Fibroblast of skin of left quadriceps (primary cell): ENCODE data around the gene ORAI2.
A peak's percentile ranks its signal among the peaks of the same experiment; 100 is the strongest.
"Not testable (repeated sequence)": the region's sequence is repeated elsewhere in the genome, so short reads cannot be mapped to it uniquely, and the experiment has no call there.

Experiments
- DNase-seq, 2 experiments: peaks; one replicate each; pipeline ENCODE4 v3.0.0-alpha.2; 2013; ENCODE audit warnings: low read depth in 2 of 2

The ORAI2 gene

DNA sequence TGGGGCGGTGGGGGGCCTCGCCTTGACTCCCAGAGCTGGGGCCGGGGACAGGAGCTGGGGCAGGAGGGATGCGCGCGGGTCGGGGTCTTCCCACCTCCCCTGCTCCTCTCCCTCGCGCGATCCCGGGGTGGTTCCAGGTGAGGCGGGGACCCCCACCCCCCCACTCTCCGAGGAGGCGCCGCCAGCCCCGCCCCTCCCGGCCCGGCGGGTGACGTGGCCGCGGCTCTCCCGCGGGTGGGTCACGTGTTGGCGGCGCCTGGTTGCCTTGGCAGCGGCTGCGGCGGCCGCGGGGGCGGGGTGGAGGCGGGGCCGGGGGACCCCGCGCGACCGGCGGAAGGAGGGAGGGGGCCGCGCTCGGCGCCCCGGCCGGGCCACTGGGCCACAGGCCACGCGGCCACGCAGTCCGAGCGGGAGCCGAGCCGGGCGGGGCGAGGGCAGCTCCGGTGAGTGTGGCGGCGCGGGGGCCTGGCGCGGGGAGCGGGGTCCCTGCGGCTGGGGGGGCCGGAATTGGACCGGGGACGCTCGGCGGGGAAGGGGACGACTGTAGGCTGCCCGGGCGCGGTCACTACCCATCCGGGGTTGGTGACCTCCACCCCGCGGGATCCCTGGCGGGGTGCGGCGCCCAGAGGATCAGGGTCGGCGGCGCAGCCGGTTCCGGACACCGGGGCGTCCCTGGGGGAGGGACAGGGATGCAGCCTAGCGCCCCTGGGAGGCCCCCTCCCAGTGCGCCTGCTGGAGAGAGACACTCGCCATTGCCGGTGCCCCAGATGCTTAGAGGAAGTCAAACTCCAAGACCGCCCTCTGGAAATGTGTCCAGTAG lies at the start of gene ORAI2:
Gene ORAI2, plus strand, starts transcription at position 357 of the 820 bp plus-strand sequence. CDS start 5,382 bp downstream, outside the sequence.
- peak; percentile 40 to 45 for DNase-seq

DNA sequence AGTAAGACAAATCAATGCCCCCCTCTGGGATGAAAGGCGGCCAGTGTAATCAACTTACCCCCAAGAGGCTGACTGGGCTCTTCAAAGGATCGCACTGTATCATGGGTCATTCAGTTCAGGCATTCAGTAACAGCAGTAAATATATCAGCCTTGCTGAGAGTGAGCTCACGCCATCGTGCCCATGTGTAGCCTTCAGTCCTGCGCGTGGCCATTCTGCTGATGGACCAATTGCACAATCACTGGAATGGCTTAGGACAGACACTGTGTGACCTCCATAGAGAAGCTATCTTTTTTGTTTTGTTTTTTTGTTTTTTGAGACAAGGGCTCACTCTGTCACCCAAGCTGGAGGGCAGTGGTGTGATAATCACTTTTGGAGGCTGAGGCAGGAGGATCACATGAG lies 46.3 kb upstream of the ORAI2 start:
- no peak for DNase-seq

GRCh38 chr7:102389810-102390209 lies 43.6 kb upstream of the ORAI2 start:
- no peak for DNase-seq

DNA sequence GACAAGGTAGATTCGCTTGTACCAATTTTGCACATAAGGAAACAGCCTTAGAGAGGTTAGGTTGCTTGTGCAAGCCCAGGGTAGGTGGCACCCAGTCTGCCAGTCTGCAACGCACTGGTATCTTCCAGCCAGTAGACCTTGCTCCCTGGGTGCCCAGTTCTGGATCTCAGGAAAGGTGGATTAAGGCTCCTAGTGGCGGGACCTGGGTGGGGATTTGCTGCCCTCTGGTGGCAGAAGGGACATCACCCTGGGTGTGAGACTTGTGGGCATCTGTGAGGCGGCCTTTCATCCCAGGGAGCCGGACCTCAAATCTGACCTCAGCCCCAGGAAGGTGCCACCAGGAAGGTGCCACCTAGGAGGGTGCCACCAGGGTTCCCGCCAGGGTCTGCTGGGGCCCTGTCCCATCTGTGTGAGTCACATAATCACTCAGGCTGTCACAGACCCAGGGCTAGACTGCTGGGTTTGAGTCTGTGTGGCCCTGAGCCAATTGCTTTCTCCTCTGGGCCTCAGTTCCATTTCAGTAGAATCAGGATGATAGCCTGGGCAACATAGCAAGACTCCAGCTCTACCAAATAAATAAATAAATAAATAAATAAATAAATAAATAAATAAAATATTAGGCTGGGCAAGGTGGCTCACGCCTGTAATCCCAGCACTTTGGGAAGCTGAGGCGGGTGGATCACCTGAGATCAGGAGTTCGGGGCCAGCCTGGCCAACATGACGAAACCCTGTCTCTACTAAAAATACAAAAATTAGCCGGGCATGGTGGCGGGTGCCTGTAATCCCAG lies 42.5 kb upstream of the ORAI2 start:
- DNase-seq: peak; percentile 21 to 29

DNA sequence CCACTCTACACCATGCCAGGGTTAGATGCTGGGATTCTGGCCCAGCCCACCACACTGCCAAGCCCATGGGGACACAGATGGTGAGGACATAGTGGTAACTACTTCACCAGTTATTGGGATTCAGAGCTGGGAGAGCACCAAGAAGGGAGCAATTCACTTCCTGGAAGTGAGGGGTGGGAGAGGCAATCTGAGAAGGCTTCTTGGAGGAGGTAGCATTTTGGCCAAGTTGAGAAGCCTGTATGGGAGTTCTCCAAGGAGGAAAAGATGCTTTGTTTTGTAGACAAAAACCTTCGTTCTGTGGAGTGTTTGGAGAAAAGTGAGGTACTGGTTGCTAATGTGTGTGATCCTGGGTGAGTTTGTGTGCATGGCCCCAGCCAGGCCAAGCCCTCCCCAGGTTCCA lies 41.0 kb upstream of the ORAI2 start:
- no peak for DNase-seq

GRCh38 chr7:102393467-102393866 lies 39.9 kb upstream of the ORAI2 start:
- no peak for DNase-seq

DNA sequence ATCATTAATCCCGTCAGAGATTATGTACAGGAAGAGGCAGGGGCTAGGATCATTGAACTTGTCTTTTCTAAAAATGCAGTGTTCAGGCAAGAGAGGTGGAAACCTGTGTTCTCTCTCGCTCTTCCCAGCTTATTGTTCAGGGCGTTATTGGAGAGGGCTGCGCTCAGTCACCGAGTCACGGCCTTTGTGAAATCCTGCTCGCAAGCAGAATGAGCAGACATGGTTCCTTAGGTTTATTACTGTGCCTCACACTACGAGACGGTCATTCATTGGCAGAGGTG lies 37.8 kb upstream of the ORAI2 start:
- no peak for DNase-seq

GRCh38 chr7:102395873-102396709 lies 37.3 kb upstream of the ORAI2 start, which contains the start of gene PRKRIP1:
PRKRIP1 (plus strand) TSS chr7:102396363; CDS start chr7:102396412, 49 bp downstream.
- peak; percentile 72 to 75 for DNase-seq

DNA sequence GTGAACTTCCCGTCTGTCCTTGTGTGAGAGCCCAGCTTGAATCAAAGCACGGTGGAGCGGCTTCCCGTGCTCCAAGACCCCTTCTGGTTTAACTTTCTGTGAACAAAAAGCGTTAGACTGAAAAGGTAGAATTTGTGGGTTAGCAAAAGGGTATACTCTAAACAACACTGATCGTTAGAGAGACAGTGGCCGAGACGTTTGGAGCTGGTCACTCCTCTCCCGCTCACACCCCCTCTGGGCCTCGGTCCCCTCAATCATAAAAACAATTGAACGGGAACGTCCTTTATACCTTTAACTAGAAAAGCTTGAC lies 36.7 kb upstream of the ORAI2 start:
- DNase-seq: no peak

GRCh38 chr7:102398543-102398942 lies 34.8 kb upstream of the ORAI2 start:
- DNase-seq: no peak

GRCh38 chr7:102400360-102400759 lies 33.0 kb upstream of the ORAI2 start:
- no peak for DNase-seq

GRCh38 chr7:102403563-102403962 lies 29.8 kb upstream of the ORAI2 start:
- DNase-seq: no peak

GRCh38 chr7:102404005-102404861 lies 29.1 kb upstream of the ORAI2 start:
- no peak for DNase-seq

DNA sequence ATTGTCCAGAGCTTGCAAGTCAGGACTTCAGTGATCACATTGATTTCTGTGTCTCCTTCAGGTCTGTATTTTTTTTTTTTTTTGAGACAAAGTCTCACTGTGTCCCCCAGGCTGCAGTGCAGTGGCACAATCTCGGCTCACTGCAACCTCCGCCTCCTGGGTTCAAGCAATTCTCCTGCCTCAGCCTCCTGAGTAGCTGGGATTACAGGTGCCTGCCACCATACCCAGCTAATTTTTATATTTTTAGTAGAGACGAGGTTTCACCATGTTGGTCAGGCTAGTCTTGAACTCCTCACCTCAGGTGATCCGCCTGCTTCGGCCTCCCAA lies 28.6 kb upstream of the ORAI2 start:
- not testable (repeated sequence) for DNase-seq

- no peak for DNase-seq
Measured at GRCh38 chr7:102407910-102408309, 25.5 kb upstream of the ORAI2 start.

- not testable (repeated sequence) for DNase-seq
Measured at GRCh38 chr7:102408530-102408929, 24.8 kb upstream of the ORAI2 start.

- no peak for DNase-seq
Measured at GRCh38 chr7:102409340-102409739, 24.0 kb upstream of the ORAI2 start.

DNA sequence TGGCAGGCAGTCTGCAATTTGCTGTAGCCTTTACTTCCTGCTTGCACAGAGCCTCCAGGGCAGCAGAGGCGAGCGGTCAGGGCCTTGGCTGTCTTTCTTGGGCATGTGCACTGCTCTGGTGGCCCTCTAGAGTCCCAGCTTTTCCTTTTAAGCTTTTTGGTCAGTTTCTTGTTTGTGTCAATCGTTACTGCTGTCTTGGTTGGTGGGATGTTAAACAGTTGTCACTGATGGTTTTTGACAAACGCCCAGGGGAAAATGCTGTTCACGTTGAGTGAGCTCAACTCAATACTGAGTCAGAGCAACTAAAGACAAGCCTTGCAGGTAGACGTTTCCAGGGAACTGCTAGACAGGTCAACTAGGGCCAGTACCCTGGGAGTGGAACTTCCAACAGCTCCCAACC lies 23.3 kb upstream of the ORAI2 start:
- no peak for DNase-seq

GRCh38 chr7:102410918-102411317 lies 22.5 kb upstream of the ORAI2 start:
- DNase-seq: no peak

- no peak for DNase-seq
Measured at GRCh38 chr7:102412548-102412947, 20.8 kb upstream of the ORAI2 start.

- no peak for DNase-seq
Measured at GRCh38 chr7:102413091-102413490, 20.3 kb upstream of the ORAI2 start.

DNA sequence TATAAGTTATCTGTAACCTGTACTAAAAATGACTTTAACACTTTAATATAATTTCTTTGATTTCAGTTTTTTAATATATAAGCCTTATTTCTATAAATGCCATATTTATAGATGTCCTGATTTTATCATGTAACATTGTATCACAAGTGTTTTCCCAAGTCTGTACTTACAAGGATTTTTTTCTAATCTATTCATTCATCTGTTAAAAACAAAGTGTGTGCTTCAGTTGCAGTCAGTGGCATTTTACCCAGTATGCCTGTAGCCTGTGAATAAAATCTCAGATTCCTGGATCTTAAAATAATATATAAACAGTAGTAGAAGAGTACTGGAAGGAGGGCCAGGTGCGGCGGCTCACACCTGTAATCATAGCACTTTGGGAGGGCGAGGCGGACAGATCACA lies 19.8 kb upstream of the ORAI2 start:
- no peak for DNase-seq
